K562 (cell line): ENCODE results near the gene C19orf85. TPM values are rescaled to one million over a fixed set of nuclear protein-coding genes. Genes with fewer than 3 reads are reported as not detected.

ENCODE experiments used
- CBFB ChIP-seq: sonication (generic); formaldehyde crosslinking; IDR thresholded peaks from 2 replicates; pipeline ENCODE4 v1.4.0; 2020; ENCODE audit warnings: mild to moderate bottlenecking, missing genetic modification reagents
- CHD1 ChIP-seq: fragments of 200-600 bp; sonication (generic); IDR thresholded peaks from one replicate; pipeline ENCODE4 v1.6.1; 2012; ENCODE audit warnings: mild to moderate bottlenecking, moderate library complexity, low read length, inconsistent platforms
- ERF ChIP-seq: fragments of 450-650 bp; formaldehyde crosslinking; IDR thresholded peaks from 2 replicates; pipeline ENCODE4 v1.4.0; 2020; ENCODE audit warnings: mild to moderate bottlenecking, mixed read lengths
- KDM4B ChIP-seq, 2 experiments: fragments of 450-650 bp in 1 of 2; sonication (generic) in 1 of 2; IDR thresholded peaks; 2 replicates each; pipeline ENCODE4 v1.6.1; 2016 to 2017; ENCODE audit warnings: borderline replicate concordance in 2 of 2, antibody characterized with exemption in 1 of 2, low read depth in 1 of 2, mild to moderate bottlenecking in 1 of 2
- NBN ChIP-seq: fragments of 450-650 bp; IDR thresholded peaks from 2 replicates; pipeline ENCODE4 v1.6.1; 2016; ENCODE audit warnings: low read depth, mild to moderate bottlenecking
- NCOA4 ChIP-seq: fragments of 450-650 bp; IDR thresholded peaks from 2 replicates; pipeline ENCODE4 v1.6.1; 2018; ENCODE audit warnings: mild to moderate bottlenecking; ENCODE audit not compliant: partially characterized antibody
- POLR2B ChIP-seq: fragments of 450-650 bp; IDR thresholded peaks from 2 replicates; pipeline ENCODE4 v1.6.1; 2018; ENCODE audit warnings: low read depth; ENCODE audit not compliant: partially characterized antibody
- POLR2H ChIP-seq: IDR thresholded peaks from 2 replicates; pipeline ENCODE4 v1.6.1; 2016; ENCODE audit warnings: missing genetic modification characterization, low read depth, mild to moderate bottlenecking, control low read depth, missing compliant biosample characterization, moderate library complexity
- RCOR1 ChIP-seq, 2 experiments: IDR thresholded peaks; 2 replicates each; pipeline ENCODE4 v1.6.1; 2012; ENCODE audit warnings: low read depth in 2 of 2, low read length in 2 of 2, borderline replicate concordance in 1 of 2, improper control_type of control experiment in 1 of 2
- RUNX1 ChIP-seq: sonication (generic); IDR thresholded peaks from 2 replicates; pipeline ENCODE4 v1.6.1; 2016; ENCODE audit warnings: antibody characterized with exemption, low read depth
- SRSF3 ChIP-seq: fragments of 200-400 bp; formaldehyde crosslinking; IDR thresholded peaks from 2 replicates; pipeline ENCODE4 v1.6.1; 2016; ENCODE audit warnings: mild to moderate bottlenecking, low read length, moderate library complexity; ENCODE audit not compliant: insufficient read depth
- TAF1 ChIP-seq: IDR thresholded peaks from 2 replicates; pipeline ENCODE4 v1.6.1; 2011; ENCODE audit warnings: mild to moderate bottlenecking, low read length, moderate library complexity; ENCODE audit not compliant: insufficient read depth, control insufficient read depth, severe bottlenecking; ENCODE audit errors: extremely low read depth
- YY1 ChIP-seq, 3 experiments: IDR thresholded peaks; 2 replicates each; pipeline ENCODE4 v1.6.1; 2011; ENCODE audit warnings: low read length in 2 of 3, mild to moderate bottlenecking in 2 of 3, moderate library complexity in 2 of 3, borderline replicate concordance in 1 of 3, control low read depth in 1 of 3, low read depth in 1 of 3; ENCODE audit not compliant: insufficient read depth in 3 of 3, insufficient replicate concordance in 2 of 3, control insufficient read depth in 1 of 3, insufficient read length in 1 of 3; ENCODE audit errors: extremely low read depth in 1 of 3
- ZC3H4 ChIP-seq: sonication (generic); formaldehyde crosslinking; IDR thresholded peaks from 2 replicates; pipeline ENCODE4 v1.9.0; 2021; ENCODE audit warnings: missing genetic modification reagents, borderline replicate concordance
- ZNF316 ChIP-seq: fragments of 450-650 bp; IDR thresholded peaks from 2 replicates; pipeline ENCODE4 v1.6.1; 2016
- polyA plus RNA-seq, 8 experiments: library from polyadenylated mRNA; depleted of rRNA in 4 of 8; stranded (reverse) in 5 of 8; unstranded in 3 of 8; fragments of >200 nt; fragmentation: Nextera tagmentation in 2 of 8; fragmentation: Illumina TruSeq in 1 of 8; extraction: Ambion mirVana in 2 of 8; extraction: Trizol in 1 of 8; gene quantifications; 2 replicates each; pipeline versions ENCODE4 v1.2.1 to v1.2.3, GENCODE V29; 2011 to 2014; ENCODE audit warnings: inconsistent platforms in 1 of 8, missing spikeins in 1 of 8
- total RNA-seq, 7 experiments: library from RNA; depleted of rRNA in 6 of 7; stranded (reverse); fragments of >200 nt in 6 of 7; fragmentation: Illumina TruSeq in 2 of 7; extraction: Trizol in 2 of 7; gene quantifications; 2 replicates each; pipeline versions ENCODE4 v1.2.1 to v1.2.3, GENCODE V29; 2011 to 2021; ENCODE audit warnings: low replicate concordance in 1 of 7
- TF ChIP-seq, protein P1 (sequence below): sonication (generic); formaldehyde crosslinking; IDR thresholded peaks from 2 replicates; pipeline ENCODE4 v1.8.1; 2022; ENCODE audit warnings: missing genetic modification reagents
- TF ChIP-seq, protein P2 (sequence below): fragments of 250-450 bp; sonication (Bioruptor Pico); IDR thresholded peaks from 2 replicates; pipeline ENCODE4 v1.4.0; 2020; ENCODE audit warnings: mild to moderate bottlenecking
- TF ChIP-seq, protein P3 (sequence below): fragments of 250-450 bp; sonication (Bioruptor Pico); IDR thresholded peaks from 2 replicates; pipeline ENCODE4 v1.8.0; 2021; ENCODE audit warnings: moderate library complexity, mild to moderate bottlenecking, inconsistent platforms
- TF ChIP-seq, protein P4 (sequence below): fragments of 200-800 bp; sonication (Bioruptor generic); IDR thresholded peaks from 2 replicates; pipeline ENCODE4 v1.6.1; 2017; ENCODE audit warnings: missing genetic modification characterization, missing compliant biosample characterization
- TF ChIP-seq, protein P5 (sequence below): sonication (generic); formaldehyde crosslinking; IDR thresholded peaks from 2 replicates; pipeline ENCODE4 v1.9.0; 2022; ENCODE audit warnings: mild to moderate bottlenecking, missing genetic modification reagents

Gene C19orf85
- total and polyA plus RNA-seq, 9 of the 15 experiments (the other 6 are each of a cell fraction or from before 2014, with no cell fraction given): not detected

DNA sequence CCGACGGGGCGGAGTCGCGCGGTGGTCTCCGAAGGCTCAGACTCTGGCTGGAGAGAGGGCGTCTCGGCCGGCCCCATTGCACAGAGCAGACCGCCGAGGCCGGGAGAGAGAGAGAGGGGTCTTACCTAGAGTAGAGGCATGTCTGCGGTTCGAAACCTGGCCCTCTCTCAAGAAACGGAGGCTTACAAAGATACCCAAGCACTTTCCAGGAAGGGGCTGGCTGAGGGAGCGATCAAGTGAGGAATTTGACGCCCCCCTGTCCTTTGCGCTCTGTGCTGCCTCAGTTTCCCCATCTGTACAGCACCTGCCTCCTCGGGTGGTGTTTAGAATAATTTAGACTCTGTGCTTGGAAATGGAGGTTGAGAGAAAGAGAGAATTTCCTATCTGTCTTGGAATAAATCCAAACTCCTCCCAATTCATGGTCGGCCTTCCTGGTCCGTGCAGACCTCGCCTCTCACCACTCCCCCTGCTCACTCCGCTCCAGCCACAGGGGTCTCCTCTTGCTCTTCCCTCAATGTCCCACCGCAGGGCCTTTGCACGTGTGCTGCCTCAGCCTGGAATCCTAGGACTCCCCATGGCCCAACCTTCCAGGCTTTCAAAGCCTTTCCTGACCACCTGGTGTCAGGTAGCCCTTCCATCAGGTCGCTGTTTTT lies 2.5 kb downstream of the C19orf85 start (continued):
- peak; percentile 39; the same call in 1 of the 2 replicates for TF ChIP-seq NBN
- TF ChIP-seq SRSF3: no peak
- TF ChIP-seq, protein P1, sequence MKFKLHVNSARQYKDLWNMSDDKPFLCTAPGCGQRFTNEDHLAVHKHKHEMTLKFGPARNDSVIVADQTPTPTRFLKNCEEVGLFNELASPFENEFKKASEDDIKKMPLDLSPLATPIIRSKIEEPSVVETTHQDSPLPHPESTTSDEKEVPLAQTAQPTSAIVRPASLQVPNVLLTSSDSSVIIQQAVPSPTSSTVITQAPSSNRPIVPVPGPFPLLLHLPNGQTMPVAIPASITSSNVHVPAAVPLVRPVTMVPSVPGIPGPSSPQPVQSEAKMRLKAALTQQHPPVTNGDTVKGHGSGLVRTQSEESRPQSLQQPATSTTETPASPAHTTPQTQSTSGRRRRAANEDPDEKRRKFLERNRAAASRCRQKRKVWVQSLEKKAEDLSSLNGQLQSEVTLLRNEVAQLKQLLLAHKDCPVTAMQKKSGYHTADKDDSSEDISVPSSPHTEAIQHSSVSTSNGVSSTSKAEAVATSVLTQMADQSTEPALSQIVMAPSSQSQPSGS (CRISPR knock-in tag): no peak
- TF ChIP-seq RCOR1 (IDR thresholded peaks at IDR 0.05; ENCODE audit: borderline replicate concordance in 1 of 2, low read depth in 2 of 2, low read length in 2 of 2): peak in 1 of 2 experiments; percentile 22; a peak in 1 of 4 replicates
- TF ChIP-seq, protein P2, sequence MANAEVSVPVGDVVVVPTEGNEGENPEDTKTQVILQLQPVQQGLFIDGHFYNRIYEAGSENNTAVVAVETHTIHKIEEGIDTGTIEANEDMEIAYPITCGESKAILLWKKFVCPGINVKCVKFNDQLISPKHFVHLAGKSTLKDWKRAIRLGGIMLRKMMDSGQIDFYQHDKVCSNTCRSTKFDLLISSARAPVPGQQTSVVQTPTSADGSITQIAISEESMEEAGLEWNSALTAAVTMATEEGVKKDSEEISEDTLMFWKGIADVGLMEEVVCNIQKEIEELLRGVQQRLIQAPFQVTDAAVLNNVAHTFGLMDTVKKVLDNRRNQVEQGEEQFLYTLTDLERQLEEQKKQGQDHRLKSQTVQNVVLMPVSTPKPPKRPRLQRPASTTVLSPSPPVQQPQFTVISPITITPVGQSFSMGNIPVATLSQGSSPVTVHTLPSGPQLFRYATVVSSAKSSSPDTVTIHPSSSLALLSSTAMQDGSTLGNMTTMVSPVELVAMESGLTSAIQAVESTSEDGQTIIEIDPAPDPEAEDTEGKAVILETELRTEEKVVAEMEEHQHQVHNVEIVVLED (CRISPR knock-in tag): no peak
- no peak for TF ChIP-seq ZC3H4
- 0 out of 2 replicates have a peak, but pooled peaks have one; percentile 56 for TF ChIP-seq ERF (CRISPR knock-in tag)
- 0 out of 2 replicates have a peak, but pooled peaks have one; percentile 70 for TF ChIP-seq CBFB (CRISPR knock-in tag)
- TF ChIP-seq POLR2H (tag): peak; percentile 64; the same call in 1 of the 2 replicates
- TF ChIP-seq, protein P3, sequence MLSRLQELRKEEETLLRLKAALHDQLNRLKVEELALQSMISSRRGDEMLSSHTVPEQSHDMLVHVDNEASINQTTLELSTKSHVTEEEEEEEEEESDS: no peak
- TF ChIP-seq NCOA4: no peak
- no peak for TF ChIP-seq TAF1
- 0 out of 4 replicates have a peak, but pooled peaks of 1 of the 2 experiments have one; percentile 18 for TF ChIP-seq KDM4B (IDR thresholded peaks at IDR 0.05; ENCODE audit: borderline replicate concordance in 2 of 2, low read depth in 1 of 2)
- peak in 1 of 3 experiments; percentile 54 for TF ChIP-seq YY1 (IDR thresholded peaks at IDR 0.05; ENCODE audit: borderline replicate concordance in 1 of 3, control insufficient read depth in 1 of 3, extremely low read depth in 1 of 3, insufficient read depth in 3 of 3, insufficient read length in 1 of 3, insufficient replicate concordance in 2 of 3, low read depth in 1 of 3, low read length in 2 of 3)
- TF ChIP-seq, protein P4, sequence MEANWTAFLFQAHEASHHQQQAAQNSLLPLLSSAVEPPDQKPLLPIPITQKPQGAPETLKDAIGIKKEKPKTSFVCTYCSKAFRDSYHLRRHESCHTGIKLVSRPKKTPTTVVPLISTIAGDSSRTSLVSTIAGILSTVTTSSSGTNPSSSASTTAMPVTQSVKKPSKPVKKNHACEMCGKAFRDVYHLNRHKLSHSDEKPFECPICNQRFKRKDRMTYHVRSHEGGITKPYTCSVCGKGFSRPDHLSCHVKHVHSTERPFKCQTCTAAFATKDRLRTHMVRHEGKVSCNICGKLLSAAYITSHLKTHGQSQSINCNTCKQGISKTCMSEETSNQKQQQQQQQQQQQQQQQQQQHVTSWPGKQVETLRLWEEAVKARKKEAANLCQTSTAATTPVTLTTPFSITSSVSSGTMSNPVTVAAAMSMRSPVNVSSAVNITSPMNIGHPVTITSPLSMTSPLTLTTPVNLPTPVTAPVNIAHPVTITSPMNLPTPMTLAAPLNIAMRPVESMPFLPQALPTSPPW (CRISPR knock-in tag): 0 out of 2 replicates have a peak, but pooled peaks have one; percentile 8
- TF ChIP-seq, protein P5, sequence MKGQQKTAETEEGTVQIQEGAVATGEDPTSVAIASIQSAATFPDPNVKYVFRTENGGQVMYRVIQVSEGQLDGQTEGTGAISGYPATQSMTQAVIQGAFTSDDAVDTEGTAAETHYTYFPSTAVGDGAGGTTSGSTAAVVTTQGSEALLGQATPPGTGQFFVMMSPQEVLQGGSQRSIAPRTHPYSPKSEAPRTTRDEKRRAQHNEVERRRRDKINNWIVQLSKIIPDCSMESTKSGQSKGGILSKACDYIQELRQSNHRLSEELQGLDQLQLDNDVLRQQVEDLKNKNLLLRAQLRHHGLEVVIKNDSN (CRISPR knock-in tag): no peak
- peak; percentile 44 for TF ChIP-seq POLR2B
- TF ChIP-seq ZNF316: peak; percentile 1; the same call in 1 of the 2 replicates
- TF ChIP-seq CHD1: peak; percentile 97
- TF ChIP-seq RUNX1: no peak
